Panc1 (cell line): ENCODE data around the gene PARP16. TPM values are rescaled to one million over a fixed set of nuclear protein-coding genes. Genes with fewer than 3 reads are reported as not detected.

Source experiments
- ATAC-seq: fragments of 200-7000 bp; cut with Tn5 transposase; 2 replicates; pipeline ENCODE4 v1.9.1; 2020; ENCODE audit warnings: mild to moderate bottlenecking, moderate library complexity
- BruUV-seq: library from RNA; stranded (reverse); fragments of 400-500 nt; replicated peaks from 2 replicates; lab custom pipeline; 2021; lab: Mats Ljungman, UMichigan
- CTCF ChIA-PET: fragments of 300-600 bp; sonication (Branson Sonifier 250); formaldehyde crosslinking; loops from one replicate; lab custom pipeline; 2022; ENCODE audit warnings: antibody characterized with exemption; lab: Charles Lee
- POLR2A ChIA-PET: fragments of 300-600 bp; sonication (Branson Sonifier 250); formaldehyde crosslinking; loops from one replicate; lab custom pipeline; 2022; ENCODE audit warnings: antibody characterized with exemption; lab: Charles Lee
- DNase-seq: peaks from one replicate; pipeline ENCODE4 v3.0.0-alpha.2; 2010; ENCODE audit warnings: low read depth, low spot score
- H3K27ac ChIP-seq: 2 replicates; pipeline ENCODE4 v1.5.1; 2011; ENCODE audit warnings: mild to moderate bottlenecking, low read length, inconsistent platforms
- H3K27me3 ChIP-seq: fragments of 200-500 bp; sonication (Bioruptor generic); 2 replicates; pipeline ENCODE4 v1.6.0; 2014; ENCODE audit warnings: low read length, inconsistent platforms; ENCODE audit not compliant: control insufficient read depth, insufficient read depth
- H3K36me3 ChIP-seq: fragments of 200-500 bp; sonication (Bioruptor generic); 2 replicates; pipeline ENCODE4 v1.5.1; 2014; ENCODE audit warnings: inconsistent platforms, mild to moderate bottlenecking, low read length, moderate library complexity; ENCODE audit not compliant: control insufficient read depth, insufficient read depth
- H3K4me1 ChIP-seq: 2 replicates; pipeline ENCODE4 v1.5.1; 2011; ENCODE audit warnings: inconsistent platforms, mild to moderate bottlenecking, low read length, moderate library complexity; ENCODE audit not compliant: control insufficient read depth, insufficient read depth
- H3K4me3 ChIP-seq, 2 experiments: 2 replicates each; pipeline ENCODE4 v1.5.1; 2011 to 2012; ENCODE audit warnings: low read depth in 2 of 2, low read length in 2 of 2, mild to moderate bottlenecking in 2 of 2, inconsistent platforms in 1 of 2, moderate library complexity in 1 of 2
- H3K9me3 ChIP-seq: fragments of 200-500 bp; sonication (Bioruptor generic); 2 replicates; pipeline ENCODE4 v1.5.1; 2014; ENCODE audit warnings: low read depth, mild to moderate bottlenecking, inconsistent platforms, low read length, moderate library complexity; ENCODE audit not compliant: control insufficient read depth, insufficient read depth
- CTCF ChIP-seq: fragments of 450-650 bp; IDR thresholded peaks from 2 replicates; pipeline ENCODE4 v1.5.1; 2017; ENCODE audit warnings: mild to moderate bottlenecking
- POLR2AphosphoS5 ChIP-seq: IDR thresholded peaks from 2 replicates; pipeline ENCODE4 v1.6.1; 2012; ENCODE audit warnings: mild to moderate bottlenecking, low read depth, low read length, moderate library complexity
- REST ChIP-seq, 2 experiments: IDR thresholded peaks; 2 replicates each; pipeline ENCODE4 v1.6.1; 2011 to 2012; ENCODE audit warnings: low read depth in 2 of 2, control low read depth in 1 of 2, low read length in 1 of 2, mild to moderate bottlenecking in 1 of 2, moderate library complexity in 1 of 2; ENCODE audit not compliant: insufficient read depth in 1 of 2
- SIN3A ChIP-seq: IDR thresholded peaks from 2 replicates; pipeline ENCODE4 v1.6.1; 2012; ENCODE audit warnings: low read depth, mild to moderate bottlenecking, low read length, moderate library complexity, borderline replicate concordance; ENCODE audit not compliant: insufficient read depth
- TCF7L2 ChIP-seq: IDR thresholded peaks from 2 replicates; pipeline ENCODE4 v1.6.1; 2011; ENCODE audit warnings: mild to moderate bottlenecking, low read depth, low read length, inconsistent platforms
- in situ Hi-C: cut with HindIII; loops from 2 replicates; pipeline ENCODE4 v1.10.0; 2016; ENCODE audit warnings: low sequenced_read_pairs, low pct_unique_long_range_greater_than_20kb
- intact Hi-C: fragments of 100-400 bp; cut with micrococcal nuclease; formaldehyde crosslinking; loops from one replicate; pipeline ENCODE4 v1.10.0; 2022; ENCODE audit not compliant: unreplicated experiment
- total RNA-seq: library from RNA; stranded (reverse); gene quantifications from one replicate; pipeline ENCODE4 v1.2.1, GENCODE V29; 2021; ENCODE audit not compliant: unreplicated experiment

PARP16 gene
- total RNA-seq, 1 experiment from 2014 or later: 15.4 TPM

- in situ Hi-C loops: no loop called here
- TF ChIP-seq POLR2AphosphoS5: no peak
- no peak for TF ChIP-seq REST (IDR thresholded peaks at IDR 0.05; ENCODE audit: insufficient read depth in 1 of 2, low read depth in 2 of 2, low read length in 1 of 2)
- TF ChIP-seq SIN3A: no peak
- TF ChIP-seq CTCF: no peak
- no peak for TF ChIP-seq TCF7L2
- no peak for DNase-seq
- ATAC-seq: no peak
- H3K4me3 ChIP-seq: no peak overlapping the region
- CTCF ChIA-PET: interaction anchor here (0.6 to 0.9 kb wide), 4 partner anchors 59 to 156 kb away, joined by 3 to 11 read pairs (median 6); no protein-coding TSS in a partner anchor
- H3K27me3 ChIP-seq: no peaks in the 10 kb centered on the region
- no TSS peak for BruUV-seq
- no peaks in the 10 kb centered on the region for H3K9me3 ChIP-seq
- no peaks in the 10 kb centered on the region for H3K4me1 ChIP-seq
- POLR2A ChIA-PET: interaction anchor here (0.5 to 0.6 kb wide), 2 partner anchors 50 to 408 kb away, joined by 3 to 6 read pairs; no protein-coding TSS in a partner anchor
- no peak overlapping the region for H3K27ac ChIP-seq
- intact Hi-C loops: no loop called here
- no peaks in the 10 kb centered on the region for H3K36me3 ChIP-seq
Observed at GRCh38 chr15:65208647-65209046, 78.0 kb downstream of the PARP16 start.

Other genes with a start within 250 kb of the PARP16 start
- 0.51 TPM for gene SLC51B, start 241.5 kb downstream of the PARP16 start, total RNA-seq
- 0.67 TPM for gene RASL12, start 218.9 kb downstream of the PARP16 start, total RNA-seq
- gene KBTBD13, start 210.1 kb downstream of the PARP16 start, total RNA-seq: not detected
- gene UBAP1L, start 171.7 kb downstream of the PARP16 start, total RNA-seq: 1.7 TPM
- 19.7 TPM for gene PDCD7, start 153.1 kb downstream of the PARP16 start, total RNA-seq
- gene CLPX, start 101.5 kb downstream of the PARP16 start, total RNA-seq: 49.9 TPM
- 0.08 TPM for gene CILP, start 75.4 kb downstream of the PARP16 start, total RNA-seq
- not detected for gene RNU5A-1, start 9.2 kb upstream of the PARP16 start, total RNA-seq
- gene RNU5B-1, start 17.8 kb upstream of the PARP16 start, total RNA-seq: not detected
- gene IGDCC3, start 91.1 kb upstream of the PARP16 start, total RNA-seq: 0.18 TPM
- gene IGDCC4, start 136.1 kb upstream of the PARP16 start, total RNA-seq: 5.1 TPM
- gene DPP8, start 230.8 kb upstream of the PARP16 start, total RNA-seq: 36.2 TPM
- gene HACD3, start 243.6 kb upstream of the PARP16 start, total RNA-seq: 83.2 TPM